Colonic mucosa (tissue), 4 donors: Measurements from ENCODE around the gene ZNF134. TPM values are rescaled to one million over a fixed set of nuclear protein-coding genes. Genes with fewer than 3 reads are reported as not detected.

Experiments used
- DNase-seq: peaks from one replicate; pipeline ENCODE4 v3.0.0-alpha.2; 2020
- H3K27ac ChIP-seq: fragments of 200-600 bp; one replicate; pipeline ENCODE4 v1.8.0; 2021
- H3K27me3 ChIP-seq: fragments of 200-600 bp; one replicate; pipeline ENCODE4 v1.8.0; 2021
- H3K36me3 ChIP-seq: fragments of 200-600 bp; one replicate; pipeline ENCODE4 v1.8.0; 2021
- H3K4me1 ChIP-seq: fragments of 200-600 bp; one replicate; pipeline ENCODE4 v1.8.0; 2021; ENCODE audit warnings: mild to moderate bottlenecking
- H3K4me3 ChIP-seq: fragments of 200-600 bp; one replicate; pipeline ENCODE4 v1.8.0; 2021
- H3K9ac ChIP-seq, 2 donors: one replicate each; pipeline ENCODE4 v1.7.0; 2013; ENCODE audit warnings: control low read depth in 2 of 2, low read depth in 2 of 2, low read length in 2 of 2
- H3K9me3 ChIP-seq: fragments of 200-600 bp; one replicate; pipeline ENCODE4 v1.8.0; 2021
- CTCF ChIP-seq: fragments of 200-600 bp; IDR thresholded peaks from one replicate; pipeline ENCODE4 v1.8.0; 2022; ENCODE audit warnings: antibody characterized with exemption, mild to moderate bottlenecking
- intact Hi-C: fragments of 100-400 bp; cut with DNase I; formaldehyde crosslinking; loops from one replicate; pipeline ENCODE4 v1.14.1; 2022
- total RNA-seq, 2 donors: library from RNA; stranded (reverse); fragmentation: NEBNext Ultra II Directional in 1 of 2; extraction: Animal tissue kit (Norgen Biotek cat#: 25700) in 1 of 2; gene quantifications; one replicate each; pipeline ENCODE4 v1.2.1, GENCODE V29; 2021
- donor health status: healthy.
- donor health status: DM: no; HTN: no; CAD: no.
- donor health status: DM: no; HTN: no; CAD: no.

The ZNF134 gene
- total RNA-seq, 2 donors from 2014 or later: 5.8 to 7.7 TPM

DNA sequence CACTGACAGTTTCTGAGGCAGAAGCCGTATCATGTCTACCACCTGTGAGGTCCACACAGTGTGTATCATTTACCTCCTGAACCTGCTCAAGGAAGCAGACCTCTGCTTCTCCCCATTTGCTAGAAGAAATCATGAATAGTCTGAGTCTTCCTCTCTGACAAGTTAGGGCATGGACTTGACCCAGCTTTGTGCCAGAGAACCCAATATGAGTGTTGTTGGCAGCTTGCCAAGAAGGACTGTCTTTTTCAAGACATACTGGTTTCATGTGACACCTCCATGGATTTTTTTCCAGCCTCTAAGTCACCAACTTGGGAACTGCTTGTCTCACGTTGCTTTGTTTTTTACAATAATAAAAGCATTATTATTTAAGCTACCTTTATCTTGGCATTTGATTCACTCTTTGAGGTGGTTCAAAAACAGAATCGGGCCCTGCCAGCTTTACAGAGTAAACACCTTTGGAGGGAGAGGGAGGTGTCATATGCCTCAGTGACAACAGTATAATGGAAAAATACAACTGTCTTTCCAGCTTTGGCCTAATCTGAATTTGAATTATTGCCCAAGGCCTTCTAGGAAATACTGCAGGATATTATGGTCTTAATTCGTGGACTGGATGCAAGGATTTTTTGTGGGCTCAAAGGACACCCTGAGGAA, 28.5 kb downstream of the ZNF134 start:
- no peaks in the 10 kb centered on the region for H3K27me3 ChIP-seq
- no peak overlapping the region for H3K9ac ChIP-seq
- no peak overlapping the region for H3K4me3 ChIP-seq
- no peaks in the 10 kb centered on the region for H3K4me1 ChIP-seq
- peaks cover 26% of the 10 kb centered on the region for H3K36me3 ChIP-seq
- H3K9me3 ChIP-seq: no peaks in the 10 kb centered on the region
- intact Hi-C loops: no loop called here
- DNase-seq: no peak
- H3K27ac ChIP-seq: no peak overlapping the region
- no peak for TF ChIP-seq CTCF

DNA sequence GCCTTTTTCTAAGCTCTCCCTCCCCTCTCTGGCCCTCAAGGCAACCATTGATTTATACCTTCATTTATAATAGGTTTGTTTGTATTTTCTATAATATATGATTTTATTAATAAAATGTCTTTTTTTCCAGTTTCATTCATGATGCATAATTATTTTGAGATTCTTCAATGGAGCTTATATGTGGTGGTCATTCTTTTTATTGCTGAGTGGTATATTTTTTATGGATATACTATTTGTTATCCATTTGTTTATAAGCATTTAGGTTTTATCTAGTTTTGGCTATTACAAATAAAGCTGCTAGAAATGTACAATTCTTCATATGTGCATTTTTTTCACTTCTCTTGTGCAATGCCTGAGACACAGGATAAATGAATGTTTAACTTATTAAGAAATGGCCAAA, 29.7 kb downstream of the ZNF134 start:
- Histone ChIP-seq H3K4me3 (no peak overlapping the region), H3K36me3 (peaks cover 26% of the 10 kb centered on the region), H3K9ac (no peak overlapping the region), H3K27ac (no peak overlapping the region), H3K9me3 (no peaks in the 10 kb centered on the region), H3K4me1 (no peaks in the 10 kb centered on the region), H3K27me3 (no peaks in the 10 kb centered on the region)
- no peak for DNase-seq
- TF ChIP-seq CTCF: no peak
- intact Hi-C loops: no loop called here

DNA sequence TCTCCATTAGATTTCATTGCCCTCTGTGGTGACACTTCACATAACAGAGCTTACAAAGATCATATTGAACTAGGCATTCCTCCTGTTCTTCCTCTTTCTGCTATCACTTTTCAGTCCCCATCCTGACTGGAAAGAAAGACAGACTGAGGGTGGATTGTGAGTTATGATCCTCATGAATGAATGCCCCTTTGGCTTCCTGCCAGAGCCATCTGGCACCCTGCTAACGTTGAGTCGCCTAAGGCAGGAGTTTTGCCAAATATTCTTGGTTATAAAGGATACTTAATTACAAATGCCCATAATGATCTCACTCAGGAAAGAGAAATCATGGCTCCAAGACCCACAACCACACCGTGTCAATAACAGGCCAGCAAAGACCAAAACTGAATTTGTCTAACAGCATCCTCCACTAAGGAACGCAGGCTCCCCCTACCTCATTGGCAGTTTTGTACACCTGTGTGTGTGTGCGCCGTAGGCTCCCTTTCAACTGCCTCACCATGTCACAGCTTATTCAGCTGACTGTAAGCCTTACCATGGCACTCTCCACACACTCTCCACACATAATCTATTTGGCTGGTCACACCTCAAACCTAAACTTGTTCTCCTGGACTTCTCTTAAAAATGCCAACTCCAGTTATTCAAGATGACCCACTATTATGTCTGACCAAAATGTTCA, 34.4 kb downstream of the ZNF134 start:
- H3K4me1 ChIP-seq: no peaks in the 10 kb centered on the region
- no peak overlapping the region for H3K4me3 ChIP-seq
- H3K9ac ChIP-seq: no peak overlapping the region
- no peaks in the 10 kb centered on the region for H3K27me3 ChIP-seq
- no peaks in the 10 kb centered on the region for H3K36me3 ChIP-seq
- intact Hi-C loops: no loop called here
- H3K27ac ChIP-seq: no peak overlapping the region
- TF ChIP-seq CTCF: no peak
- H3K9me3 ChIP-seq: no peaks in the 10 kb centered on the region
- no peak for DNase-seq

- H3K9me3 ChIP-seq: no peaks in the 10 kb centered on the region
- no peak overlapping the region for H3K4me3 ChIP-seq
- TF ChIP-seq CTCF: no peak
- no peaks in the 10 kb centered on the region for H3K27me3 ChIP-seq
- DNase-seq: no peak
- H3K27ac ChIP-seq: no peak overlapping the region
- no peaks in the 10 kb centered on the region for H3K36me3 ChIP-seq
- no peak overlapping the region for H3K9ac ChIP-seq
- no peaks in the 10 kb centered on the region for H3K4me1 ChIP-seq
- intact Hi-C loops: no loop called here
These were observed 37.6 kb downstream of the ZNF134 start for GRCh38 chr19:57651654-57651996.

DNA sequence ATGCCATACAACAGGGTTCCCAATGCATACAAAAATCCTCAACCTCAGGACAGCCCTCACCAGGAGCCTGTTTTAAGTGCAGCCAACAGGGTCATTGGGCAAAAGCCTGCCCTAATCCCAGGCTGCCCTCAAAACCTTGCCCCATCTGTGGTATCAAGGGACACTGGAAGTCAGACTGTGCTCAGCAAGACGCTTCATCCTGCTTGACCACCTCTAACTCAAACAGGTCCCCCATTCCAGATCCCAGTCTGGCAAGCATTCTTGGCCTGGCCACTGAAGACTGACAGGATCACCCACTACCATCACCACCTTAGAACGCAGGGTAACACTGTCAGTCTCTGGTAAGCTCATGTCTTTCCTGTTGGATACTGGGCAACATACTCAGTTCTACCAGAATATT, 39.6 kb downstream of the ZNF134 start:
- Histone ChIP-seq H3K27ac (no peak overlapping the region), H3K9ac (no peak overlapping the region), H3K9me3 (no peaks in the 10 kb centered on the region), H3K27me3 (no peaks in the 10 kb centered on the region), H3K4me3 (no peak overlapping the region), H3K36me3 (no peaks in the 10 kb centered on the region), H3K4me1 (no peaks in the 10 kb centered on the region)
- DNase-seq: no peak
- intact Hi-C loops: no loop called here
- no peak for TF ChIP-seq CTCF
